ENCODE results near the gene SYDE2. TPM values are rescaled to one million over a fixed set of nuclear protein-coding genes. Genes with fewer than 3 reads are reported as not detected.

The SYDE2 gene
- total and polyA plus RNA-seq, 4 donors: 1.9 to 48.9 (median 10.3) TPM

DNA sequence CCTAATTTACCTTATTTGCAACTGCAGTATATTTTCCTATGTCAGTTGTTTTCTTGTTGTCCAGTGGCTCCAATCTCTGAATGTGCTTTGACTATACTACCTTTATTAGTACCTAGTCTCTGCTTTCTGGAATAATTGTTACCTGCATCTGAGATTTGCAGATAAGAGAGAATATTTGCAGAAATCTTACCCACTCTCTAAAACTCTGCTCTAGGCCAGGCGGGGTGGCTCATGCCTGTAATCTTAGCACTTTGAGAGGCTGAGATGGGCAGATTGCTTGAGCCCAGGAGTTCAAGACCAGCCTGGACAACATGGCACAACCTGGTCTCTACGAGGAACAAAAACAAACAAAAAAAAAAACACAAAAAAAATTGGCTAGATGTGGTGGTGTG lies 2.0 kb upstream of the SYDE2 start:
- Histone ChIP-seq H3K4me3 (no peak overlapping the region), H3K27ac (ENCODE audit: low read depth in 1 of 2, low read length in 1 of 2) (no peak overlapping the region), H3K36me3 (ENCODE audit: control insufficient read depth in 4 of 4, insufficient read depth in 4 of 4, low read length in 4 of 4) (no peaks in the 10 kb centered on the region), H3K9ac (ENCODE audit: insufficient read depth in 1 of 2, low read length in 2 of 2) (peak overlapping the region in 1 of 2 donors; percentile 88), H3K27me3 (ENCODE audit: control insufficient read depth in 3 of 3, insufficient read depth in 3 of 3, low read length in 2 of 3) (no peaks in the 10 kb centered on the region), H3K4me1 (ENCODE audit: control insufficient read depth in 5 of 5, insufficient read depth in 5 of 5, low read length in 5 of 5) (peaks cover 0 to 37% (median 4%) of the 10 kb centered on the region in 5 donors), H3K9me3 (ENCODE audit: control insufficient read depth in 4 of 4, insufficient read depth in 3 of 4, low read length in 3 of 4) (no peaks in the 10 kb centered on the region)
- DNase-seq (no peak), ATAC-seq (ENCODE audit: insufficient read depth, low FRiP score) (no peak)
- TF ChIP-seq, protein P1, sequence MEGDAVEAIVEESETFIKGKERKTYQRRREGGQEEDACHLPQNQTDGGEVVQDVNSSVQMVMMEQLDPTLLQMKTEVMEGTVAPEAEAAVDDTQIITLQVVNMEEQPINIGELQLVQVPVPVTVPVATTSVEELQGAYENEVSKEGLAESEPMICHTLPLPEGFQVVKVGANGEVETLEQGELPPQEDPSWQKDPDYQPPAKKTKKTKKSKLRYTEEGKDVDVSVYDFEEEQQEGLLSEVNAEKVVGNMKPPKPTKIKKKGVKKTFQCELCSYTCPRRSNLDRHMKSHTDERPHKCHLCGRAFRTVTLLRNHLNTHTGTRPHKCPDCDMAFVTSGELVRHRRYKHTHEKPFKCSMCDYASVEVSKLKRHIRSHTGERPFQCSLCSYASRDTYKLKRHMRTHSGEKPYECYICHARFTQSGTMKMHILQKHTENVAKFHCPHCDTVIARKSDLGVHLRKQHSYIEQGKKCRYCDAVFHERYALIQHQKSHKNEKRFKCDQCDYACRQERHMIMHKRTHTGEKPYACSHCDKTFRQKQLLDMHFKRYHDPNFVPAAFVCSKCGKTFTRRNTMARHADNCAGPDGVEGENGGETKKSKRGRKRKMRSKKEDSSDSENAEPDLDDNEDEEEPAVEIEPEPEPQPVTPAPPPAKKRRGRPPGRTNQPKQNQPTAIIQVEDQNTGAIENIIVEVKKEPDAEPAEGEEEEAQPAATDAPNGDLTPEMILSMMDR (IDR thresholded peaks at IDR 0.05; ENCODE audit: control extremely low read depth, extremely low read depth): no peak
- WGBS, 2 donors: 62 to 87% methylated on average over 2 of the region's 2 CpGs

DNA sequence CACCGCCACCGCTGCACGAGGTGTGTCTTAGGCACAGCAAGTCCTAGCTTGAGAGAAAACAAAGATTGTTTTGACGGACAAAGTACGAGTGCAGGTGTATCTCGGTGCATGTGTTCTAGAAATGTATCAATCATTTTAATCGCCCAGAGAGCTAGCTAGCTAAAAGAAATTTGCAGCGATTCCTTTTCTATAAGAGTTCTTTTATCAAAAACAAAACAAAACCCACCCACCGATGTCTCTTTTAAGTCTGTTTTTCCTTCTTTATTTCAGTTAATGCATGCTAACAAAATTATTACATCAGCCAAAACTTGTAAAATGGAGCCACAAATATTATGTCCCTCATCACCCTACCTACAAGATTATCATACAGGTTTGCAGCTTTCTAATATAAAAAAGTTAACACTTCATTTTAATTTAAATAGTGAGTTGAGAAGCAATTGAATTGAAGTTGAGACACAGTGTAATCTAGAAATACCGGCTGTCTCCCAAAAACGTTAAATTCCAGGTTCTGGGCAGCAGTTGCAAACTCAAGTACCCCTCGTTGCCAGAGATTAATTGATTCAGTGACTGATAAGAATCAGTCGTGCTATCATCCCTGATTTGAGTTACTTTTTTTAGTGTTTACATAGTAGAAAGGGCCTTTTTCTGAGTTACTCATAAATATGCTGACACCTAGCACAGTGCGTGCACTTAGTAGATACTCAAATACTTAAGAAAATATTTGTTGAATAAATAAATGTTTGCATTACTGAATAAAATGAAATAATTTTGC lies 1.5 kb upstream of the SYDE2 start:
- TF ChIP-seq, protein P1 (IDR thresholded peaks at IDR 0.05; ENCODE audit: control extremely low read depth, extremely low read depth): no peak
- Histone ChIP-seq H3K27ac (ENCODE audit: low read depth in 1 of 2, low read length in 1 of 2) (peak overlapping the region; percentile 99 to 100), H3K4me1 (ENCODE audit: control insufficient read depth in 5 of 5, insufficient read depth in 5 of 5, low read length in 5 of 5) (peaks cover 0 to 38% (median 4%) of the 10 kb centered on the region in 5 donors), H3K4me3 (peak overlapping the region; percentile 66), H3K27me3 (ENCODE audit: control insufficient read depth in 3 of 3, insufficient read depth in 3 of 3, low read length in 2 of 3) (no peaks in the 10 kb centered on the region), H3K9me3 (ENCODE audit: control insufficient read depth in 4 of 4, insufficient read depth in 3 of 4, low read length in 3 of 4) (no peaks in the 10 kb centered on the region), H3K36me3 (ENCODE audit: control insufficient read depth in 4 of 4, insufficient read depth in 4 of 4, low read length in 4 of 4) (no peaks in the 10 kb centered on the region), H3K9ac (ENCODE audit: insufficient read depth in 1 of 2, low read length in 2 of 2) (peak overlapping the region in 1 of 2 donors; percentile 88)
- ATAC-seq (ENCODE audit: insufficient read depth, low FRiP score) (no peak), DNase-seq (no peak)
- WGBS, 2 donors: 14 to 23% methylated on average over 14 of the region's 14 CpGs

DNA sequence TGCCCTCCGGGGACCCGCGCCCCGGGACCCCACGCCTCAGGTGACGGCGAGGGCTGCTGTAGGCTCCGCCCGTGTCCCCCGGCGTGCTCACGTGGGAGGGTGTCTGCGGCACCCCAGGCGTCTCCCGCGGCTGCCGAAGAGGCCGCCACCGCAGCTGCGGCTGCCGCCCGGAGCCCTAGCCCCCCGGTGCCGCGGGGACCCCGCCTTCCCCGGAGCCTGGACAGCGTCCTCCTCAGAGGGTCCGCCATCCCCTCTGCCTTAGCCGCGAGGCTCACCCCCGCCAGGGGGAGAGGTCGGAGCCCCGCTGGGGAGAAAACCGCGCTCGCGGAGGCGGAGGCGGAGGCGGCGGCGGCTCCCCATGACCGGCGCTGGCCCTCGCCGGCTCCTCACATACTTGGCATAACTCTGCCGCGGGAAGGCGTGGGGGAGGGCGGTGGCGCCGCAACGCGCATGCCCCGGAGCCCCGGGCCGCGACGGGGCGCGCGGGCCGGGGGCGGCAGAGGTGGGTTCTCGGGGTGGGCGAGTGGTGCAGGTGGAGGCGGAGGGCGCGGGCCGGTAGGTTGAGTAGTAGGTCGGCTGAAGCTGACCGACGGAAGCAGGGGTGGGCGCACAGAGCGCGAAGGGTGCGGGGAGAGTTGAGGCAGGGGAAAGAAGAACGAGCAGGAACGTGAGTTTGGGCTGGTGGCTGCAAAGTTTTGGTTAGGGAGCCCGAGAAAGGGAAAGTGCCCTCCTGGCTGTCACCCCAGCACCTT lies 700 bp upstream of the SYDE2 start:
- peak overlapping the region; percentile 66 for H3K4me3 ChIP-seq
- WGBS, 2 donors: 1% methylated on average over 76 to 81 of the region's 81 CpGs
- DNase-seq: peak; percentile 81 to 85 (median 83)
- H3K36me3 ChIP-seq (ENCODE audit: control insufficient read depth in 4 of 4, insufficient read depth in 4 of 4, low read length in 4 of 4): no peaks in the 10 kb centered on the region
- H3K9me3 ChIP-seq (ENCODE audit: control insufficient read depth in 4 of 4, insufficient read depth in 3 of 4, low read length in 3 of 4): no peaks in the 10 kb centered on the region
- H3K27ac ChIP-seq (ENCODE audit: low read depth in 1 of 2, low read length in 1 of 2): peak overlapping the region; percentile 99 to 100
- peak overlapping the region; percentile 63 to 88 for H3K9ac ChIP-seq (ENCODE audit: insufficient read depth in 1 of 2, low read length in 2 of 2)
- peak; percentile 88 for ATAC-seq (ENCODE audit: insufficient read depth, low FRiP score)
- TF ChIP-seq, protein P1 (IDR thresholded peaks at IDR 0.05; ENCODE audit: control extremely low read depth, extremely low read depth): no peak
- no peaks in the 10 kb centered on the region for H3K27me3 ChIP-seq (ENCODE audit: control insufficient read depth in 3 of 3, insufficient read depth in 3 of 3, low read length in 2 of 3)
- peaks cover 0 to 44% (median 4%) of the 10 kb centered on the region in 5 donors for H3K4me1 ChIP-seq (ENCODE audit: control insufficient read depth in 5 of 5, insufficient read depth in 5 of 5, low read length in 5 of 5)
